ENCODE results near the gene HMGN5.

HMGN5 gene

GRCh38 chrX:81201671-81202455 is at the start of gene HMGN5, which contains the start of gene SH3BGRL:
TSS of gene HMGN5 (minus strand) at chrX:81201913. CDS start at chrX:81121549, 80,364 bp downstream.
TSS of gene SH3BGRL (plus strand) at chrX:81202102. CDS start at chrX:81202201, 99 bp downstream.
- DNase-seq (ENCODE audit: low read depth in 2 of 2): peak; percentile 41 to 52

GRCh38 chrX:81241753-81242152 is 40.0 kb upstream of the HMGN5 start:
- DNase-seq (ENCODE audit: low read depth in 2 of 2): no peak

- DNase-seq (ENCODE audit: low read depth in 2 of 2): no peak
These were observed 39.1 kb upstream of the HMGN5 start for GRCh38 chrX:81240701-81241331.

GRCh38 chrX:81238166-81238565 is 36.5 kb upstream of the HMGN5 start:
- no peak for DNase-seq (ENCODE audit: low read depth in 2 of 2)

- no peak for DNase-seq (ENCODE audit: low read depth in 2 of 2)
These were observed 35.8 kb upstream of the HMGN5 start for GRCh38 chrX:81237516-81237915.

GRCh38 chrX:81232218-81232617 is 30.5 kb upstream of the HMGN5 start:
- no peak for DNase-seq (ENCODE audit: low read depth in 2 of 2)

GRCh38 chrX:81231476-81231875 is 29.8 kb upstream of the HMGN5 start:
- no peak for DNase-seq (ENCODE audit: low read depth in 2 of 2)

GRCh38 chrX:81229901-81230300 is 28.2 kb upstream of the HMGN5 start:
- no peak for DNase-seq (ENCODE audit: low read depth in 2 of 2)

- DNase-seq (ENCODE audit: low read depth in 2 of 2): no peak
These were observed 27.5 kb upstream of the HMGN5 start for GRCh38 chrX:81229229-81229628.

- DNase-seq (ENCODE audit: low read depth in 2 of 2): no peak
These were observed 14.0 kb upstream of the HMGN5 start for GRCh38 chrX:81215685-81216084.

- no peak for DNase-seq (ENCODE audit: low read depth in 2 of 2)
These were observed 7.2 kb upstream of the HMGN5 start for GRCh38 chrX:81208916-81209315.

- DNase-seq (ENCODE audit: low read depth in 2 of 2): no peak
These were observed 4.8 kb upstream of the HMGN5 start for GRCh38 chrX:81206476-81206875.

- DNase-seq (ENCODE audit: low read depth in 2 of 2): no peak
These were observed 3.8 kb upstream of the HMGN5 start for GRCh38 chrX:81205551-81205950.

- no peak for DNase-seq (ENCODE audit: low read depth in 2 of 2)
These were observed 1.2 kb upstream of the HMGN5 start for GRCh38 chrX:81202943-81203342.

GRCh38 chrX:81202456-81202819 is 725 bp upstream of the HMGN5 start:
- DNase-seq (ENCODE audit: low read depth in 2 of 2): no peak

- no peak for DNase-seq (ENCODE audit: low read depth in 2 of 2)
These were observed 642 bp downstream of the HMGN5 start for GRCh38 chrX:81201071-81201470.

GRCh38 chrX:81195712-81196111 is 6.0 kb downstream of the HMGN5 start:
- peak; percentile 15 to 60 for DNase-seq (ENCODE audit: low read depth in 2 of 2)

GRCh38 chrX:81195259-81195658 is 6.5 kb downstream of the HMGN5 start:
- DNase-seq (ENCODE audit: low read depth in 2 of 2): no peak

GRCh38 chrX:81174286-81174685 is 27.4 kb downstream of the HMGN5 start:
- DNase-seq (ENCODE audit: low read depth in 2 of 2): no peak

GRCh38 chrX:81168391-81168790 is 33.3 kb downstream of the HMGN5 start:
- no peak for DNase-seq (ENCODE audit: low read depth in 2 of 2)

- peak; percentile 71 to 79 for DNase-seq (ENCODE audit: low read depth in 2 of 2)
These were observed 80.0 kb downstream of the HMGN5 start for GRCh38 chrX:81121513-81122363.

- peak in 1 of 2 donors; percentile 25 for DNase-seq (ENCODE audit: low read depth in 2 of 2)
These were observed 80.8 kb downstream of the HMGN5 start for GRCh38 chrX:81120936-81121371.
